NCI-H2196 treated with DMSO at 0.1 percent for 48 hours (cell line): ENCODE data around the gene TEX9.
A peak's percentile ranks its signal among the peaks of the same experiment; 100 is the strongest.
"Not testable (repeated sequence)": the region's sequence is repeated elsewhere in the genome, so short reads cannot be mapped to it uniquely, and the experiment has no call there.

Experiments
- DNase-seq: peaks from one replicate; lab custom pipeline; 2025; ENCODE audit not compliant: unreplicated experiment; lab: John Stamatoyannopoulos, UW

Gene TEX9

DNA sequence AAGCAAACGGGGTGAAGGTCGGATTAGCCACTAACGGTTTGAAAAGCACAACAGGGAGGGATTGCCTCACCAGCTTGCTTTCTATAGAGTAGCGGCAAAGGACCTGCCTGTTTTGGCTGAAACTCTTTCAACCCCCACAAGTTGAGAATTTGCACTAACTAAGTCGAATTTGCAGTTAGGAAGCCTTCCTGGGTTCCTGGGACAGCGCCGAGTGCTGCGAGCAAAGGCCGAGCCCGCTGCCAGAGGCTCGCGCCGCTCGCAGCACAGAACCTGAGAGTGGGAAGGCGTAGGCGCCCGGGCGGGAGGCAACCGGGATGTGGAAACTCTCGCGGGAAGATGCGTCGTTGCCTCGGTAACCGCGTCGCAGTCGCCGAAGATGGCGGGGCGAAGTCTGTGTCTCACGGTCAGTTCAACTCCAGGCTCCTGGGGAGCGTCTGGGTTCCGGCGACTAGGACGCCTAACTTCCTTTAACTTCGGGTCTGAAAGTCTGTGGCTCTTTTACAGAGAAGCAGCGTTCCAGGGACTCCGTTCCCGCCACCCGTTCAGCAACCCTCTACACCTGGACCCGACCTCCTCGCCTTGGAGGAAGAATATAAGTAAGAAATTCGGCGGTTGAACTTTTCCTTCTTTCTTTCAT, at the start of gene TEX9:
Gene TEX9, plus strand, starts transcription at position 352 of the 637 bp plus-strand sequence. Its CDS starts 25 bp downstream, at position 377.
- peak; percentile 11 for DNase-seq

DNA sequence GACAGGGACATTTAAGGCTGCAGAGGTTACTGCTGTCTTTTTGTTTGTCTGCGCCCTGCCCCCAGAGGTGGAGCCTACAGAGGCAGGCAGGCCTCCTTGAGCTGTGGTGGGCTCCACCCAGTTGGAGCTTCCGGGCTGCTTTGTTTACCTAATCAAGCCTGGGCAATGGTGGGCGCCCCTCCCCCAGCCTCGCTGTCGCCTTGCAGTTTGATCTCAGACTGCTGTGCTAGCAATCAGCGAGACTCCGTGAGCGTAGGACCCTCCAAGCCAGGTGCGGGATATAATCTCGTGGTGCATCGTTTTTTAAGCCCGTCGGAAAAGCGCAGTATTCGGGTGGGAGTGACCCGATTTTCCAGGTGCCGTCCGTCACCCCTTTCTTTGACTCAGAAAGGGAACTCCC, 48.7 kb upstream of the TEX9 start:
- not testable (repeated sequence) for DNase-seq

DNA sequence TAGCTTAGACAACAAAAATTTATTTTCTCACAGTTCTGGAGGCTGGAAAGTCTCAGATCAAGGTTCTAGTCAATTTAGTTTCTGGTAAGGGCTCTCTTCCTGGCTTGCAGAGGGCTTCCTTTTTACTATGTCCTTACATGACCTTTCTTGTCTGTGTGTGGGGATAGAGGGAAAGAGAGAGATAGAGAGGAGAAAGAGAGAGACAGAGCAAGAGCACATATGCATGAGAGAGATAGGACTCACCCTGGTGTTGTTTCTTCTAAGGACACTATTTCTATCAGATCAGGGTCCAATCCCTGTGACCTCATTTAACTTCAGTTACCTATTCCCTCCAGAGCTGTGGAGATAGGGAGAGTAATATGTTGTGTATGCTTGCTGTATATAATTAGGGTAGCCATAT, 44.9 kb upstream of the TEX9 start:
- no peak for DNase-seq

DNA sequence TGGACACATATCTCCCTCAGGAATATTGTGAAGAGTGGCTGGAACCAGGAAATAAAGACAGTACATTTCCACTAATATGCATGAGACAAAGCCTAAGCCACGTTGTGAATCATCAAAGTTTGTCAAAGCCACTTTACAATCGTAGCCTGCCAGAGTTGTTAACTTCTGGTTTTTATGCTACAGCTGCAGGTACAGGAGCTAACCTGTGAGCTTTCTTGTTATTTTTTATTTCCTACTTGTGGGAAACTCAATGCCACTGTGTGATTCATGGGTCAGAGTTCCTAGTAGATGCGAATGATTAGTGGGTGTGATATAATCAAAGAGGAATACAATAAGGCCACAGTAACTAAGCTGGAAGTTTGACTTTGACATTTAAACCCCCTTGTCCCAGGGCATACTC, 44.4 kb upstream of the TEX9 start:
- DNase-seq = no peak

DNA sequence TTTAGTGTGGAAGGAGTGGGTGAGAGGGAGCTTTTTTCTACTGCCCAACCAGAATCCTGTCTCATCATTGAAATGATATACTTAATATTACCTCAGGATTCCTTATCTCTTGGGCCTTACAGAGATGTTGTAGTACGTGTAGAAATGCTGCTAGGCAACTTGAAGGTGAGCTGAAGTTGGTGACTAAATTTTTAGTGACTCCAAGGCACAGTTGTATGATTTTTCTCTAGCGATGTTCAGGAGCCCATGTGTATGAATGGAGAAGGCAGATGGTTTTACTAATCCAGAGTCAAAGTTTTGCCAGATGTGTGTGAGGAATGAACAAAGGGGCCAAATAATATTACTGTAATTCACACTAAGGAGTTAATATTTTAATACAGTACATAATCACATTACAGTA, 42.8 kb upstream of the TEX9 start:
- no peak for DNase-seq

DNA sequence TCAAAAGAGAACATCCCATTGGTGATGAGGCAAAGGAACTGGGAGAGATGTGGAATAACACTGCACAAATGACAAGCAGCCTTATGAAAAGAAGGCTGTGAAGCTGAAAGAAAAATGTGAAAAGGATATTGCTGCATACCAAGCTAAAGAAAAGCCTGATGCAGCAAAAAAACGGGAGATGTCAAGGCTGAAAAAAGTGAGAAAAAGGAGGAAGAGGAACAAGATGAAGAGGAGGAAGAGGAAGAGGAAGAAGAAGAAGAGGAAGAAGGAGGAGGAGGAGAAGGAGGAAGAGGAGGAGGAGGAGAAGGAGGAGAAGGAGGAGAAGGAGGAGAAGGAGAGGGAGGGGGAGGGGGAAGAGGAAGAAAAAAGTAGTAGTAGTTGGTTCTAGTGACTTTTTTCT, 41.8 kb upstream of the TEX9 start:
- DNase-seq = no peak

DNA sequence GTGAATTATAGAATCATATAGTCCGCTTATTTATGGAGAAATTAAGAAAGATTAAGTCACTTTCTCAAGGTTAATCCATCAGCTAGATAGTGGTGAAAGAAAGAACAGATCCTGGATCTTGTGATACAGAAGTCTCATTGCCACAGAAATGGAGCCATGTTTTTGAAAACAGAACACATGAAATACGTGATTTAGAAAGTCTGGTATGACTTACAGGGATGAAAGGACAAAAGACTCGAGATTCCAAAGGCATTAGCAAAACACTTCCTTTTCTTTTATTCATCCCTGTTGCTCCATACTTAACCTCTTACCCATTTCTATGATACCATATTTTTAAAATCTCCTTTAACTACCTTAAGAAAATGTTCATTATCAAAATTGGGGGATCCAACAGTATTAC, 40.0 kb upstream of the TEX9 start:
- no peak for DNase-seq

DNA sequence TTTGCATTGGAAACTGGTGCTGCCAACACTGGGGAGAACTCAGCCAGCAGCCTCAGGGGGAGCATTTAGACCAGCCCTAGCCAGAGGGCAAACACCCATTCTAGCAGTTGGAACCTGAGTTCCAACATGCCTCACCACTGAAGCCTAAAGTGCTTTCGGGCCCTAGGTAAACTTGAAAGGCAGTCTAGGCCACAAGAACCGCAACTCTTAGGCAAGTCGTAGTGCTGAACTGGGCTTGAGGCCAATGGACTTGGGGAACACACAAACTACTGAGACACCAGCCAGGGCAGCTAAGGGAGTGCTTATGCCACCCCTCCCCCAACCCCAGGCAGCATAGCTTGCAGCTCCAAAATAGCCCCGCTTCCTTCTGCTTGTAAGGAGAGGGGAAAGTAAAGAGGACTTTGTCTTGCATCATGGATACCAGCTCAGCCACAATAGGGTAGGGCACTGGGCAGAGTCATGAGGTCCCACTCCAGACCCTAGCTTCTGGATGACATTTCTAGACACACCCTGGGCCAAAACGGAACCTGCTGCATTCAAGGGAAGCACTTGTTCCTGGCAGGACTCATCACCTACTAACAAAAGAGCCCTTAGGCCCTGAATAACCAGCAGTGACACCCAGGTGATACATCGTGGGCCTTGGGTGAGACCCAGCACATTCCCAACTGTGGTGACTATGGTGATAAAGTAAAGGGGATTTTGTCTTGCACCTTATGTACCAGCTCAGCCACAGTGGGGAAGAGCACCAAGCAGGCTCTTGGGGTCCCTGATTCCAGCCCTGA, 37.3 kb upstream of the TEX9 start:
- DNase-seq = no peak

DNA sequence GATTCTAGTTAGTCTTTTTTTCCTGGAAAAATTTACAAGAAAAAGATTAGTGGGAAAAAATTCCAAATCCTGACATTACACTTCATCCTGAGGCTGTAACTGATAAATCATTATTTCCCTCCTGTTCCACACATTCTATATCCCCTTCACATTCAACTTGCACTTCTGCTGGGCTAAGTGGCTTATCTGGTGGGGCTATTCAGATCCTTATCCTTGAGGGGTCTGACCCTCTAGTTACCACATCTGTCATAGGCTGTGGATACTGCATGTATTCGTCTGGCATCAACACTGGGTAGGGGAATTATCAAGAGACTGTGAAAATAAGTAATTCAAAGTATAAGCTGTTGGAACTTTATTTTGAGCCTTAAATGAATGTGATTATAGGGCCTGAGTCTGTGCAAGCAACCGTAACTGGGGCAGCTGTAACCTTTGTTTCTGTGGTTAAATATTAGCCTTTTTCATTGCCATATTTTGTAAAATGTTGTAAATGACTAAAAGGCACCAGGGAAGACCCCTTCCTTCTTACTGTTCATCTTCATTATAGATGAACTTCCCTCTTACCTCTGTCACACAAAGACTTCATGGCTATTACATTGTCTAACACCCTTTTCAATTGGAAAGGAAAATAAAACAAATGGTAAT, 28.0 kb upstream of the TEX9 start:
- no peak for DNase-seq

DNA sequence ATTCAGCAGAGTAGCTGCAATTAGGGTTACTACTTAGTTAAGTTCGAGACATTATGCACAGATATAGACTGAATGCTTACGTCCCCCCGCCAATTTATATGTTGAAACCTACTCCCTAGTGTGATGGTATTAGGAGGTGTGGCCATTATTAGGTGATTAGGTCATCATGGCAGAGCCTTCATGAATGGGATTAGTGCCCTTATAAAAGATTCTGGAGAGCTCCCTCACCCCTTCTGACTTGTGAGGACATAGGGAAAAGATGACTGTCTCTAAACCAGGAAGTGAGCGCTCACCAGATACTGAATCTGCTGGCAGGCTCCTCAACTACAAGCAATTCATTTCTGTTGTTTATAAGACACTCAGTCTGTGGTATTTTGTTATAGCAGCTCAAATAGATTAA, 25.6 kb upstream of the TEX9 start:
- no peak for DNase-seq

DNA sequence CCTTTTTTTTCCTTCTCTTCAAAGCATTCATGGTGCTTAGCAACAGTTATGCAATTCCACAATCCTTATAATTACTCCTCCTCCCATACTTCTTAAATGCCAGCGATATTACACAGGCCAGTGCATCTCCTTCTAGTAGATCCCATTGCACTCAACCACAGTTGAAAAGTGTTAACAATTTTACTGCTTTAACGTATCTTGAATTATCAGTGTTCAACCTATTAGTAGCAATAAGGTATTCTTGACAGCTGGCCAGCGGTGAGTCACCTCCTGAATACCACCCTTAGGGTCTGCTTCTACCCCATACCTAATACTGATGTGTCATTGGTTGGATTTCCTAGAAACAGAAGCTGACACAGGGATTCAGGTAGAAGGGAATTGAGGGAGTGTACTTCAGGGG, 24.0 kb upstream of the TEX9 start:
- no peak for DNase-seq

DNA sequence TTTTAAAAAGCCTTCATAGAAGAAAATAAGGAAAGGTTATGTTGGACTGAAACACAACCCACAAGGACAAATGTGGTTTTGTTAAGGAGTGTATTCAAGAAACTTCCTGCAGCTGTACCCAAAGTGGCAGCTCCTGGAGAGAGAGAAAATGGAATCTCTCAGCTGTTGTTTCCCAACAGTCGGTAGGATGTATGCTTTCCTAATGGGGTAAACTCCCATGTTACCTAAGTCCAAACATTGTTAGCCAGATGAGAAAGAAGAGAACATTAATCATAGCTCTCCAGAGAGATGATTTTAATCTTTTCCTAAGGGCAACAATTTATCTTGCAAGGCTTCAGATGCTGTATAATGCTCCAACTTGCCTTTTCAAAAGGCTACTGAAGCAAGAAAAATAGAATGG, 22.6 kb upstream of the TEX9 start:
- no peak for DNase-seq

DNA sequence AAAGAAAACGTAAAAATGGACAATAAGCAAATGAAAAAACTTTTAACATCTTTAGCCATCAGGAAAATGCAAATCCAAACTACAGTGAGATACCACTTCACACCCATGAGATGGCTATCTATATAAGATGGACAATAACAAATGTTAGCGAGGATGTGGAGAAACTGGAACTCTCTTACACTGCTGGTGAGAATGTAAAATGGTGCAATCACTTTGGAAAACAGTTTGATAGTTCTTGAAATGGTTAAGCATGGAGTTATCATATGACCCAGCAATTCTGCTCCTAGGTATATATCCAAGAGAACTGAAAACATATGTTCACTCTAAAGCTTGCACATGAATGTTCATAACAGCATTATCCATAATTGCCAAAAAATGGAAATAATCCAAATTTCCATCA, 21.3 kb upstream of the TEX9 start:
- no peak for DNase-seq

DNA sequence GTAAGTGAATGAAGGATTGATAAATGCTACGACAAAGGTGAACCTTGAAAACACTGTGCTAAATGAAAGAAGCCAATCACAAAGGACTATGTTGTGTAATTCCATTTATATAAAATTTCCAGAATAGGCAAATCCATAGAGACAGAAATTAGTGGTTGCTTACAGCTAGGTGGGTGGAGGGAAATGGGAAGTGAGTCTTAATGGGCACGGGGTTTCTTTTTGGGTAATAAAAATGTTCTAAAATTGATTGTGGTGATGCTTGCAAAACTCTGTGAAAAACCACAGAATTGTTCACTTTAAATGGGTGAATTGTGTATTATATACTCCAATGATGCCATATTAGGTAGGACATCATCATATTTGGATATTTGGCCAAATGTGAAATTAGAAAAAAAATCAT, 20.9 kb upstream of the TEX9 start:
- DNase-seq = no peak

DNA sequence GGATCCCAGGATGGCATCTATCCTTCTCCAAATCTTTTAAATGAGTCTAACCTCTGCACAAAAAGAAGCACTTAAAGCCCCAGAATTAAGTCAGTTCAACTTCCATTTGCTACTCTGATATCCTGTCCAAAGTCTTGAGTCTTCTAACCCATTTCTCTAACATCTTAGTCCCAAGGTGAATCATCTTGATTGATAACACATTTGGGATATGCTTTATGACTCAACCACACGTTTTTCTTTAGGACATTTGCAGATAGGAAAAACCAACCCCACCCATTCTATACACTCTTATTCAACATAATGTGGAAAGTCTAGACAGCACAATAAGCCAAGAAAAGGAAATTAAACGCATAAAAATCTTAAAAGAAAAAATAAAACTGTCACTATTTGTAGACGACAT, 18.8 kb upstream of the TEX9 start:
- DNase-seq = no peak

DNA sequence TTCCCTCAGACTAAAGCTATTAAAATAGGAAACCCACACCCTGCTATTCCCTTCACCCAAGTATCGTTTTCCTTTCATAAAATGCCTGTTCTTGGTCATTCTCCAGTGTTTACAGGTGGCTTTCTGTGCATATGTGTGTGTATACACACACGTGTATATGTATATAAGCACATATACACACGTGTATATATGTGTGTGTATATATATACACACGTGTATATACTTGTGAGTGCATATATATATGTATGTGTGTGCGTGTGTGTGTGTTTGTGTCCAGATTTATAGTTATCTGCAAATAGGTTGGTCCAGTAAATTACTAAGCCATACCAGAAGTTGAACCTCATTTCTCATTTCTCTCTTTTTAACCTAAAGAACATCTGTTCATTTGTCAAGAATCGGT, 15.7 kb upstream of the TEX9 start:
- DNase-seq = no peak

DNA sequence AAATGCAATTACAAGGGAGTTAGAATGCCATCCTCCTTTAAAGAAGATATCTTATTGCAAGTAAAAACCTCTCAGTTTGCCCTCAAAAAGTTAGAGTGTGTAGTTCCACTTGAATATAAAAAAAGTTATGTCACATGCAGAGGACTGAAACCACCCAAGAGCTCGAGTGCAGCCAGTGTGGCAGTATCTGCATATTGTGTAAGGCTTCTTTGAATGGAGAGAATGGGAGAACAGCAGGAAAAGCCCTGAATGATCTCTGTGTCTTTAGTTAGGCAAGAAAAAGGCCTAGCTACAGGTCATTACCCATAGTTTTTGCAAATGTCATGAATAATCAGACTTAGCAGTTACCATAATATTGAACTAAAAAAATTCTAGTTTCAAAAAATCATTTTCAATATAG, 13.9 kb upstream of the TEX9 start:
- no peak for DNase-seq

DNA sequence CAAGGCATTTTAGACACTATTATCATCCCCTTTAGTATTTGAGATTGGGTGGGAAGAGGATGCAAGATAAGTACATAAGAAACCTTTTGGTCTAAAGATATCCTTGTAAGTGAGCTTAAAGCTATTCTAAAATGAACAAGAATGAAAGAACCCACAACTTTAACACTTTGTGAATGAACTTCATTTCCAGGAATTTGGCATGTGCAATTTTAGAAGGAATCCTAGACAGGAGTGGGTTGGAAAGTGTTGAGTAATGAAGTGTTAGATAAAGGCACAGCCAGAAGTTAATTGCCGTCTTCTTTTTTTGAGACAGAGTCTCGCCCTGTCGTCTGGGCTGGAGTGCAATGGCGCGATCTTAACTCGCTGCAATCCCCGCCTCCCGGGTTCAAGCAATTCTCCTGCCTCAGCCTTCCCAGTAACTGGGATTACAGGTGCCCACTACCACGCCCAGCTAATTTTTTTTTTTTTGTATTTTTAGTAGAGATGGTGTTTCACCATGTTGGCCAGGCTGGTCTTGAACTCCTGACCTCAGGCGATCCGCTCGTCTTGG, 13.2 kb upstream of the TEX9 start:
- DNase-seq = no peak

DNA sequence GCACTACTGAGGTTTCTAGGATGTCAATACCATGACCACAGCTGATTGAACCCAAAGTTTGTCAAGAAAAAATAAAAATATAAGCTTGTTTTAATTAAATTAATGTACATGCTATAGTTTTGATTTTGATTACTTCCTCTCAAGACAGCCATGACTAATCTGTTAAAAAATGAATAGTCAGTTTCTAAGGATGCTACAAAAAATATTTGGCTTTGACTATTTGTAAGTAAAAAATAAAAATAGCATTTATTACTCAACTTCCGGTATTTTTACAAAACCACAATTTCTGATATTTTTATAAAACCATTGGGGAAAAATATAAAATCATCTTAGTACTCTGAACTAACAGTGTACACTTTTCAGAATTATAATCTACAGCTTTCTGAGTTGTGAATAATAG, 12.1 kb upstream of the TEX9 start:
- DNase-seq = no peak

DNA sequence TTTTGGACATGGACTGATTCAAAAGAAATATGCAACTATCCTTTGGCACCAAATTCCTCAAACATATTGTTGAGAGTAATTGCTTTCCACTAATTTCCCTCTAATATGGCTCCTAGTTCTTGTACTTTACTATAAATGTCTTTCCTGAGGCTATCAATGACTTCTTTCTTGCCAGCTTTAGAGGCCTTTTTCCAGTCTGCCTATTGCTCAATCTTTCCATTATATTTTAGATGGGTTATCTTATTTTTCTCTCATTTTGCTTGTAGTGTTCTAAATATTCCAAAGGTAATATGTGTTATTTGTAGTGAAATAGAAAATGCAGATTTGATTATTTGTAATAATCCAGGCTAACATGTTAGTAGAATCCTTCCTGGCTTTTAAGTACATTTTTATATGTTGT, 11.5 kb upstream of the TEX9 start:
- DNase-seq = no peak

DNA sequence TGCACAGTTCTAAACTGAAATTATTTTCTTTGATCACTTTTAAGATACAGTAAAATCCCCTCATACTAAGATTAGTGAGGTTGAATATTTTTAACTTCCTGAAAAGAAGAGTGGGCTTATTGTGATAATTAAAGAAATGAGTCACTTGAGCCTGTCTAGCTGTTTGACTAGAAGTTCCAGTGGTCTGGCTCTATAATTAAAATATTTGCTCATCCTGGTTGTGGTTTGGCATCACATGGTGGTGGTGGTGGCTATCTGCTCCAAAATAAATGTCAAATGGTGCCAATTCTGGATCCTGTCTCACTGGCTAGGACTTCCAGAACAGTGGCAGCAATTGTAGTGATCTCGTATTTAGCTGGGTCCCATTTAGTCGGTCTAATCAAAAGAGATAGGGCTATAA, 8.6 kb upstream of the TEX9 start:
- DNase-seq = peak; percentile 49

DNA sequence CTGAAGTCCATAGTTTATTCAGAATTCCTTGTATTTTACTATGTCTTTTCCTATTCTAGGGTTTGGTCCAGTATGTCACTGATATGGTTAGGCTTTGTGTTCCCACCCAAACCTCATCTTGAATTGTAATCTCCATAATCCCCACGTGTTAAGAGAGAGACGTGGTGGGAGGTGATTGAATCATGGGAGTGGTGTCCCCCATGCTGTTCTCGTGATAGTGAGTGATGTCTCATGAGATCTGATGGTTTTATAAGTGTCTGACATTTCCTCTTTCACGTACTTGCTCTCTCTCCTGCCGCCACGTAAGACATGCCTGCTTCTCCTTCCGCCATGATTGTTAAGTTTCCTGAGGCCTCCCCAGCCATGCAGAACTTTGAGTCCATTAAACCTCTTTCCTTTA, 6.6 kb upstream of the TEX9 start:
- DNase-seq = no peak
